NCI-H128 (cell line): ENCODE measurements around the gene CPN1.
"Not testable (repeated sequence)": the region's sequence is repeated elsewhere in the genome, so short reads cannot be mapped to it uniquely, and the experiment has no call there.

ENCODE experiments used
- DNase-seq: peaks from one replicate; lab custom pipeline; 2025; ENCODE audit not compliant: unreplicated experiment; lab: John Stamatoyannopoulos, UW

Gene CPN1

GRCh38 chr10:100081075-100082001 is at the start of gene CPN1:
Gene CPN1, minus strand, starts transcription at chr10:100081869. Its CDS starts 244 bp downstream, at chr10:100081625.
- DNase-seq = no peak

GRCh38 chr10:100130831-100131230 is 49.2 kb upstream of the CPN1 start:
- DNase-seq = no peak

- DNase-seq = no peak
These were observed 47.8 kb upstream of the CPN1 start for GRCh38 chr10:100129424-100129823.

- no peak for DNase-seq
These were observed 47.3 kb upstream of the CPN1 start for GRCh38 chr10:100128951-100129350.

GRCh38 chr10:100125335-100125734 is 43.7 kb upstream of the CPN1 start:
- not testable (repeated sequence) for DNase-seq

- DNase-seq = no peak
These were observed 42.4 kb upstream of the CPN1 start for GRCh38 chr10:100124097-100124496.

GRCh38 chr10:100122780-100123179 is 41.1 kb upstream of the CPN1 start:
- no peak for DNase-seq

- DNase-seq = no peak
These were observed 38.9 kb upstream of the CPN1 start for GRCh38 chr10:100120550-100120949.

GRCh38 chr10:100119726-100120125 is 38.1 kb upstream of the CPN1 start:
- no peak for DNase-seq

GRCh38 chr10:100114976-100115770 is 33.5 kb upstream of the CPN1 start:
- no peak for DNase-seq

- DNase-seq = no peak
These were observed 32.8 kb upstream of the CPN1 start for GRCh38 chr10:100114460-100114859.

- DNase-seq = no peak
These were observed 28.0 kb upstream of the CPN1 start for GRCh38 chr10:100109670-100110069.

- no peak for DNase-seq
These were observed 25.2 kb upstream of the CPN1 start for GRCh38 chr10:100106865-100107264.

GRCh38 chr10:100104300-100104699 is 22.6 kb upstream of the CPN1 start:
- DNase-seq = no peak

- no peak for DNase-seq
These were observed 21.9 kb upstream of the CPN1 start for GRCh38 chr10:100103581-100103980.

- no peak for DNase-seq
These were observed 19.8 kb upstream of the CPN1 start for GRCh38 chr10:100101192-100102076.

- no peak for DNase-seq
These were observed 19.0 kb upstream of the CPN1 start for GRCh38 chr10:100100651-100101184.

GRCh38 chr10:100089241-100089640 is 7.6 kb upstream of the CPN1 start:
- DNase-seq = no peak

GRCh38 chr10:100086708-100087107 is 5.0 kb upstream of the CPN1 start:
- not testable (repeated sequence) for DNase-seq

- no peak for DNase-seq
These were observed 3.9 kb upstream of the CPN1 start for GRCh38 chr10:100085596-100085995.

- no peak for DNase-seq
These were observed 2.0 kb upstream of the CPN1 start for GRCh38 chr10:100083623-100084022.
